GM21529 (cell line): ENCODE measurements around the gene EVA1A.

Experiments used
- ATAC-seq: cut with Tn5 transposase; IDR thresholded peaks from one replicate; pipeline ENCODE4 v1.9.1; 2021; ENCODE audit not compliant: unreplicated experiment

Gene EVA1A

DNA sequence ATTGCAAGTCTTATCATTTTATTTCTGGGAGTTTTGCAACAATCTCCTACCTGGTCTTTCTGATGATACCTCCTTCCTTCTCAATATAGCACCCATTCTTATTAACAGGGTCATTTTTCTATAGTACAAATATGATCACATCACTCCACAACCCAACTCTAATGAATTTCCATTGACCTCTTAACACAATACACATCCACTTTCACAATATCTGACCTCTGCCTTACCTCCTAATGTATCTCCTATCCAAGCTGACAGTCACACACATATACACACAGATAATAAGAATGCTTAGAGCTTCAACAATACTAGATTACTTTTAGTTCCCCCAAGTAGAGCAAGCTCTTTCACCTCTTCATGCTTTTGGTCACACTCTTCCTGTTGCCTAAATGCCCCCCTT, 40.9 kb downstream of the EVA1A start:
- ATAC-seq = no peak

DNA sequence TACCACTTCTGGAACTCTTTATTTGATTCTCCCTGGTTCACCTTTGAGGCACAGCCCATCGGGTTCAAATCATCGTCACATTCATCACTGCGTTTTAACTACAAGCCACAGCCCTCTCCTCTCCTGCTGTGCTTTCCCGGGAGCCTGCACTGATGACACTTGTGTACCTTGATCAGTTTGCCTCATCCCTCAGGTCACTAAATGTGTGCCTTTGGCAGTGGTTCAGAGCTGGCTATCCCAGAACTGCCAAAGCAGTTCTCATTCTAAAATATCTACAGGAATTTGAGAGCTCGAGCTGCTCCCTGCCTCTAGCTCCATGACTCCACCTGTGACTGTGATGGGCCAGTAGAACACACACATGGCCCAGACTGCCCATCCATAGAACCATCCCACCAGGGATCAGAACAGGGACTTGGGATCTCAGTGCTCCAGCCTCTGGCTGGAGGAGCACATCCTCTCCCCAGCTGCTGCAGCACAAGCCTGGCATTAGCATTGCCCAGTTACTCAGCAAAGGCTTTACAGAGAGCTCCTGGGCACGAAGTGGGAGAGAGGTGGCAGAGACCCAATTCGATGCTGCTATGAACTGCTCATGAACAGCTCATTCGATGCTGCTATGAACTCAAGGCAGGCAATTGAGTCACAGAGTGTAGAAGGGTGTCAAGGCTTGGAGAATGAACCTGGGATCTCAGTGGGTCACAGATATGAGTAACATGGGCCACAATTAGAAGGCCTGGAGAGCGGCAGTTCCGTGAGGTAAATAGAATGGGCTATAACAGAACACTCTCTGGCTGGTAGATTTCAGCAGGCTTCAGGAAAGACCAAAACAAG, 41.9 kb downstream of the EVA1A start:
- ATAC-seq = no peak

DNA sequence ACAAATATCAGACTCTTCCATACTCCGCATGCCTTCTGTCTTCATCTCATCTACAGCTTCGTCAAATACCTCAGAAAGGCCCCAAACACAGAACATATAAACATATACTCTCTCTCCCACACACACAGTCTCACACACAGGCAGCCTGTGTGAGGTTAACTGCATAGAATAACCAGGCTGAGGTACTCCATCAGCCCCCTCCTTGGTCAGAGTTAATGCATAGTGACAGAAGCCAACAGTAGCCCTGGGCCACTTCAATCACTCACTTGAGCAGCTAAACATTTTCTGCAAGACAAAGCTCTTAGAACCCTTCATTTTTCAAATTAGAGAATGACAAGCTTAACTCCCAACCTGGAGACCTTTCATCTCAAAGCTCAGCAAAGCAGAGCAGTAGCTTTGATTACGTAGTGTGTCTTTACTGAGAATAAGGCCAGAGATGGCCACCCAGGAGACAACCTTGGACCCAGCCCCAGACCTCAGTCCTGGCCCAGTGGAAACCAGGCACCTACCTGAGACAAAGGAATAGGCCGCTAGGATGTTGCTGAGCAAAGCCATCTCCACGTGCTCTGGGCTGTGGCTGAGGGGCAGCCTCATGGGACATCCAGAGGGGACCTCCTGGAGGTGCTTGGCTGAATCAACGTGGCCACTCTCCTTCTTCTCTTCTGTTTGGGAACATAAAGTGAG, 43.0 kb downstream of the EVA1A start:
- no peak for ATAC-seq

DNA sequence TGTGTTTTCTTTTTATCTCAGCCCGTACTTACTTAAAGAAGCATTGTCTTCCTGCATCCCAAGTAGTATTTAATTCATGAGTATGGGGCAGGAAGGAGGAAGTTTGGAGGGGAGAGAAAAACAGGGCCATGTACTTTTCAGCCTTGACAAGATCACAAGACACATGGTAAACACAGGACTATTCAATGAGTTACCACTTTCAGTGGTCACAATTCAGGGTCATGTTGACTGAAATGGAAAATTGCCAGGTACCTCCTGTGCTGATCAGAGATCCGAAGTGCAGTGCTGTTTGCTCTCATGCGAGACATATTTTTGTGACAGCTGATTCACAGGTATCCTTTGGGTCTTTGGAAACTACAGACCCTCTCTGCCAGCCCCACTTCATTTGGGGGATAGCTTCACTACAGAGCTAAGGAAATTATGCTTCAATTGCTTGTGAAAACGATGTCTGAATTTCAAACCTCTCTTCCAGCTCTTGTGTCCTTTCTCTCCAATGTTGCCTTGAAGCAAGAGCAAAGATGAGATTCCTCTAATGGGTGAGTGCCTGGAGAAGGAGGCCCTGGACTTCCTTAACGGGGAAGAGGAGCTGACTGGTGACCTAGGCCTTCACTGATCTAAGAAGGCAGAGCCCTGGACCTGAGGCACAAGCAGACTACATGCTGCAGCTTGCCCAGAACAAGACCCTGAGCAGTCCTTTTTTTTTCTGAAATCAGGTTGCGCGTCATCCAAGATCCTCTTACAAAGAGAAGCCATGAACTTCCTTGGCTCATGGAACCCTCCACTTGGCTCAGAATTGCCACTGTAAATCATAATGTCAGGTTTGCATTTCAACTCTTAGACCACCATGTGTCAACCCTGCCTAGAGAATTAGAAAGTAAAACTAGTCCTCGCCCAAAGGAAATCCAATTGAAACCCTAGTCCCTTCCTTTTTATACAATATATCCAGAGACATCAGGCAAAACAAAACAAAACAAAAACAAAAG, 44.1 kb downstream of the EVA1A start:
- no peak for ATAC-seq

DNA sequence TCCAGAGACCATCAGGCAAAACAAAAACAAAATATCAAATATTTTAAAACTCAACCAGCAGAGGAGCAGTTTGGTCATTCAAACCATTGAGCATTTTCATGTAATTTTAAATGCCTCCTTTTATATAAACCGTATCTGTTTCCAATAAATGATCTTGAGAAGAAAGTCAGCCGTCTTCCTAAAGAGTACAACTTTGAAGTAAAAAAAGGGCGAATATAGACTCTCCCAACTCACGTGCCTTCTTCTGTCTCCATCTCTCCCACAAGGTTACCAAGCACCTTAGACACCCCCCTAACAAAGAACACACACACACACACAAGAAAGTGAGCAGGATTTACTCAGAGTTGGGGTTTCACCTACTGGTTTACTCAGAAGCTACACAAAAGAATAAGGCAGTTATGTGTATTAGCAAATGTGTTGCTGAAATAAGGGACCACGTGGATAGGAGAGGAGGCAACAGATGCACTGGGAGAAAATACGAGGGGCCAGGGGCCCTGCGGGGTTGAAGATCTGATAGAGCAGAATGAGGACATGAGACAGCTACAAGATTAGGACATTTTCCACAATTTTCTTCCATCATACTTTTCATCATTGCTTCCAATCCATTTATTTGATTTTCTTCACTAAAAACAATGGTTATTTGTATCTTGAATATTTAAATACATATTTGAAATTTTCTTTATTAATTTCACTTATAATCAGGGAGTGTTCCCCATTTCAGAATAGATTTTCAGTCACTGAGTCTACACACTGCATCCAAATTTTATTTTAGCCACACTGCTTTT, 45.0 kb downstream of the EVA1A start:
- no peak for ATAC-seq

DNA sequence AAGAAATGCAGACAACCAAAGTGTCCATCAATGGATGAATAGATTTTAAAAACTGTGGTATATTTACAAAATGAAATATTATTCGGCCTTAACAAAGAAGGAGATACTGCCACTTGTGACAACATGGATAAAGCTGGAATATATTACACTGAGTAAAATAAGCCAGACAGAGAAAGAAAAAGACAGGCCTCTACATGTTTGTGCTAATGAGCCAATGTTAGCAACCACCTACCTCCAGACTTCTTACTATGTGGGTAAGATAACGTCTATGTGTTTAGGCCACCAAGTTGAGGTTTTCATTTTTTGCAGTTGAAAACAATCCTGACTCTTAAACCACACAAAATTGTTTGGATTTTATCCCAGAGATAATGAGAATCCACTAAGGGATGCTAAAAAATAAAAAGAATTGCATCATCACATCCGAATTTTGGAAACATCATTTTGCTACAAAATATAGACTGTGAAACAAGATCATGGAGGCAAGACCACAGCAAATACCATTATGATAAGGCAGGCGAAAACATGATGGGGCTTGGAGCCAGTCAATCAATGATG, 47.0 kb downstream of the EVA1A start:
- no peak for ATAC-seq

DNA sequence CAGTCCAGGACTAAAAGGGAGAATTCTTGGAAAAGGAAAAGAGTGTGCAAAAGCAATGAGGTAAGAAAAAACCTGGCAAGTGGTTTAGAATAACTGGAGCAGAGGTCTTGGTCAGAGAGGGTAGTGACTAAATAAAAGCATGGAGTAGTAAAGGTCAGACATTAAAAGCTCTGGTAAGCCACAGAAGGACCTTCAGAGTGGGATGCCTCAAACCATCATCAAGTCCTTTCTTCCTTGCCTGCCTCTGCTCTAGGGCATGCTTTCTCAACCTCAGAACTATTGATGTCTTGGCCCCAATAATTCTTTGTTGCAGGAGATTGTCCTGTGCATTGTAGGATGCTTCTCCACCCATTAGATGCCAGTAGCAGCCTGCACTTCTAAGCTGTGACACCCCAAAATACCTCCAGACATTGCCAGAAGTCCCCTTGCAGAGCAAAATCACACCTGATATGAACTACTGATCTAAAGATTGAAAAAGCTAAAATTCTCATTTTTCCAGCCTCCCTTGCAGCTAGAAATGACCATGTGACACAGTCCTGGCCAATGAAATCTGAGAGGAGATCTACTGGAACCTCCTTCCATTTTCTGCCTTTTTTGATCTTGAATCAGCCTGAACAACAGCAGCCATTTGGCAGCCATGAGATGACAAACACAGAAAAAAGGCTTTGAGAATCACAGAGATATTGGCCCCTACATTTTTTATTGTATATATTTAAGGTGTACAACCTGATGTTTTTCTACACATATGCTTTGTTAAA, 48.1 kb downstream of the EVA1A start:
- ATAC-seq = no peak

DNA sequence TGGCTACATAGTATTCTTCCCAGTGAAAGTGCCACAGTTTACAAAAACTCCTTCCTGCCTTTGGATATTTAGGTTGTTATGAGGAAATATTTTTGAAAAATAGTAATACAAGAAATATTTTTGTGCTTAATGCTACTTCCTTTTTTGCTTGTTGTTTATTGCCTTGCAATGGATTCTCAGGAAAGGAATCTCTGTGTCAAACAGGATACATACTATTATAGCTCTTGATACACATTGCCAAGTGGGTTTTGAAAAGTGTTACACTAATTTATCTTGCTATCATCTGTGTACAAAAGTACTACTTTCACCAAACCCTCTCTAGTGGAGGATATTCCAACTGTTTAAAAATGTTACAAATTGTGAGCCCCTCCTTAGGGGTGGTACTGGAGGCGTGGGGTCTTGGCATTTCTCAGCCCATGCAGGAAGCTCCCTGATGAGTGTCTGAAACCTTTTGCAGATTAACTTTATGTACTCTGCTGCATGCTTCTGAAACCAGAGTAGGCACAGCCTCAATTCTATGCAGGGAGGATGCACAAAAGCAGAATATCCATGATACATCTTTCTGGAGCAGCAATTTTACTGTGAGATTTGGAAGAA, 54.5 kb downstream of the EVA1A start:
- ATAC-seq = no peak

DNA sequence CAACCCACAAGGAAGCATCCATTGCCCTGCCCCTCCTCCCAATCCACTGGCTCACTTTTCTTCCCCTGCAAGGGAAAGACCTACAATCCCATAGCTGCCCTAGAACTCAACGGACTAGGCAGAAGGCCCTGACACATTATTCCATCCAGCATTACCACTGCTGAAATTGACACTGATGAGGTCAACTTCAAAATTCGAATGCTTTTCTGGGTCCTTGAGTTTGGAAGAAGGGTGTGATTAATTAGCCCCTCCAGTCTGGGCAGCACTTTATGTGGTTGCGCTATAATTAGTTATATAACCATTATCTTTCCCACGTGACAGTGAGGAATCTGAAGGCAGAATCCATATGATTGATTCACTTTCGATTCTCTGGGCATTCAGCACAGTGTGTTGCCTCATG, 55.7 kb downstream of the EVA1A start:
- ATAC-seq = no peak

DNA sequence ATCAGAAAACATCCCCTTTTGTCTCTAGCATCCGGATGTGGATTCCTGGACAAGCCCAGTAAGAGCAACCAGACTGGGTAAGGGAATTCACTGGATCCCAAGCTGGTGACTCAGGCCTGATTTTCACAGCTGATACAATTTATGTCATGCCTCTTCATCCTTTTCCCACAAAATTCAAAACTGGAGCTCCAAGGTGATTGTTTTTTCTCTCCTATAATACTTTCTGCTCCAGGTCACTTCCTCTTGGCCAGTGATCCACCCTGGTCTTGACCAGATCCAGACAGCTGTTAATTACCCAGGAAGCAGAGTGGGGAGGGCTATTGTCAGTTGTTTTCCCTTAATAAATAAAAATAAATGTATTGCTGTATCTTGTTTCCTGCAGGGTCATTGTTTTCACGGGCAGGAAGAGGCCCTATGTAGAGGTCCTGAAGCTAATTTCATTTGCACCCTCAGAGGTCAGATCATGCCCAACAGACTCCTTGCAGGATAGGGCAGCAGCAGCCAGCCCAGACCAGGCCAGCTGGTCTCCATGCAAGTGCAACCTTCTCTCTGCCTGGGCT, 57.6 kb downstream of the EVA1A start:
- no peak for ATAC-seq

DNA sequence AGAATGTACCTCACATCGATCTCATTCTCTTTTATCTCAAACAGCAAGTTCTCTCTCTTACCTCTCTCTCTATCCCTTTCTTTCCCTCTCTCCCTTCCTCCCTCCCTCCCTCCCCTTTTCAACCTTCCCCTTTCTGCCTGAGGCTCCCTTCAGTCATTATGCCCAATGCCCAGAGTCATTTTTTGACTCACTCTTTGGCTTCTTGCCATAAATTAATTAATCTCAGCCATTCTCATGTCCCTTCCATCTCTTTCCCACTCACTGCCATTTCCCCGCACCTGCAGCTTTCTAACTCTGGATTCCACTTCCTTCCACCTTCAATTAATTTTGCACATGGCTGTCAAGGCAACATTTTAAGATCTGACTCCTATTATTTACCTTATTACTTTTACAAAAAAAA, 60.1 kb downstream of the EVA1A start:
- ATAC-seq = no peak

DNA sequence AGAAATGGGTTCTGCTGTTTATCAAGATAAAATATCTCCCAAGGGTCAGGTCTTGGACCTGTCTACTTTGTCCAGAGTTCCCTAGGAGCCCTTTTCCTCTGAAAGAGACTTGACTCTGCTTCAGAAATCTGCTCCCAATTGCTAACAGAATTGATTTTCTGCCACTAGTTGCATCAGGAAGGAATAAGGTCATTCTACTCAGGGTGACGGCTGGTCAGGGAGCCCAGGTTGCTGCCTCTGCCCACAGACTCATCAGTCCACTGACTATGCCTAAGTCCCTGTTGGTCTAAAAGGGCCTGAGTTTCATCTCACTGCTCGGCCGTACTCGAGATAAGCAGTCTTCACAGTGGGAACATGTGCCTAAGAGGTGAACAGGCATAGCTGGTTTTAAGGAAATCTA, 61.2 kb downstream of the EVA1A start:
- no peak for ATAC-seq

DNA sequence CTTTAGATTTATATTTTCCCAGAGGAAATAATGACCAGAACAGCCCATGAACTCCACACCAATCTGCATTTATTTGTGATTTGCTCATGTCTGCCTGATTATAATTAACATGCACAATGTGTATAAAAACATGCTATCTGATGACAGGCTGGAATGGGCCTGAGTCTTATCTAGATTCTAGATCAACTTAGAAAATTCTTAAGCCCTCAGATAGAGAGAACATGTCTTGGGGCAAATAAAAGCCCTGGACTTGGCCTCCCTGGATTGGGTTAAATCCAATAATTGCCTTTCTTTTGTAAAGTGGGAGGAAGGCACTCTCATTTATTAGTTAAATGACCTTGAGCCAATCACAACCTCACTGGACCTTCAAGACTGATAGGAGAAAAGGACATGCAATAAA, 61.8 kb downstream of the EVA1A start:
- ATAC-seq = no peak

DNA sequence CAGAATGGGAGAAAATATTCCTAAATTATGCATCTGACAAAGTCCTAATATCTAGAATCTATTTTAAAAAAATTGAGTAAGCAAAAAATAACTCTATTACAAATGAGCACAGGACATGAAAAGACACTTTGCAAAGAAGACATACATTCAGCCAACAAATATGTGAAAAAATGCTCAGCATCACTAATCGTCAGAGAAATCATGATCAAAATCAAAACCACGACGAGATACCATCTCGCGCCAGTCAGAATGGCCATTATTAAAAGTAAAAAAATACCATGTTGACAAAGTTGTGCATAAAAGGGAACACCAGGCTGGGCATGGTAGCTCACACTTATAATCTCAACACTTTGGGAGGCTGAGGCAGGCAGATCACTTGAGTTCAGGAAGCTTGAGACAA, 63.5 kb downstream of the EVA1A start:
- no peak for ATAC-seq

DNA sequence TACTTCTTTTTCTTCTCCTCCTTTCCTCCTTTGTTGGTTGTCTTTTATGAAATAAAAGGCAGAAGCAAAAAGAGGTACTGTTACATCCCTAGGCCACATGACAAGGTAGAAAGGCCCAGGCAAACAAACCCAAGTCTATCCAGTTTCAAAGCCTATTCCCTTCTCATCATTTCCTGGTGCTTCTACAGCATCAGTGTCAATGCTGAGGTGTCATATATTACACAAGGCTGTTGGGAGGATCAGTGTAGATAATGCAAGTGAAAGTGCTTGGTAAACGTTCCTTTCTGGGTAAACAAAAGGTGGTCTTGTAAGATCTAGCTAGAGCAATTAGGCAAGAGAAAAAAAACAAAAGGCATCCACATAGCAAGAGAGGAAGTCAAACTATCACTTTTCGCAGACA, 64.9 kb downstream of the EVA1A start:
- no peak for ATAC-seq

DNA sequence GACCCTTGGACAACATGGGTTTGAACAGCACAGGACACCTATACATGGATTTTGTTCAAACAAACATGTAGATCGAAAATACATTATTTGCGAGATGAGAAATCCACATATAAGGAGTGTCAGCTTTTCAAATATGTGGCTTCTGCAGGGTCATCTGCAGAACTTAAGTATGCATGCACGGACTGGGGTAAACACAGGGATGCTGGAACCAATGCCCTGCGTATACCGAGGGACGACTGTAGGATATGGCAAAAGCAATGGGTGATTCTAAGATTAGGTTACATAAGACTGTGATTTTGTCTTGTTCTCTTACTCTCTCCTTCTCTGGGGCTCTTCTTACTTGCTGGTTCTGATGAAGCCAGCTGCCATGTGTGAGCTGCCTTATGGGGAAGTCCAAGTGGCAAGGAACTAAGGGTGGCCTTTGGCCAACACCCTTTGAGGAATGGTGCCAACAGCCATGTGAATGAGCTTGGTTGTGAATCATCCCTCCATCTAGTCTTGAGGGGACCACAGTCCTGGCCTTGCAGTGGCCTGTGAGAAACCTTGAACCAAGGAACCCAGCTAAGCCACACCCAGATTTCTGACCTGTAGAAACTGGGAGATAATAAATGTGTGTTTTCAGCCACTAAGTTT, 66.5 kb downstream of the EVA1A start:
- ATAC-seq = no peak

DNA sequence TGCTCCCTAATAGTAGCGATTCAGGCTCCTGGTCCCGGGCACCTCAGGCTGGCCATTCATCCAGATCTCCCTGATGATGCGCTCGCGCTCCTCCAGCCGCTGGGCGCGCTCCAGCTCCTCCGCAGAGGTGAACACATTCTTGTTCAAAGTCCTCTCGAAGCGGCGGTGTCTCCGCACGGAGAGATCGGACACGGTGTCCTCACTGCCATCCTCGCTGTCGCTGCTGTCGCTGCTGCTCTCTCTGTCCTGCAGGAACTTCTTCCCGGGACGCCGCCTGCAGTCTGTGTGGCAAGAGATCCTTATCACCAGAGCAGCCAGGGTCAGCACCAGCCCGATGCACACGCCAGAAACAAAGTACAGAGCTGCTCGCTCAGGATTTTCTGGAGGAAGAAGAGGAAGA, 67.5 kb downstream of the EVA1A start:
- ATAC-seq = no peak

DNA sequence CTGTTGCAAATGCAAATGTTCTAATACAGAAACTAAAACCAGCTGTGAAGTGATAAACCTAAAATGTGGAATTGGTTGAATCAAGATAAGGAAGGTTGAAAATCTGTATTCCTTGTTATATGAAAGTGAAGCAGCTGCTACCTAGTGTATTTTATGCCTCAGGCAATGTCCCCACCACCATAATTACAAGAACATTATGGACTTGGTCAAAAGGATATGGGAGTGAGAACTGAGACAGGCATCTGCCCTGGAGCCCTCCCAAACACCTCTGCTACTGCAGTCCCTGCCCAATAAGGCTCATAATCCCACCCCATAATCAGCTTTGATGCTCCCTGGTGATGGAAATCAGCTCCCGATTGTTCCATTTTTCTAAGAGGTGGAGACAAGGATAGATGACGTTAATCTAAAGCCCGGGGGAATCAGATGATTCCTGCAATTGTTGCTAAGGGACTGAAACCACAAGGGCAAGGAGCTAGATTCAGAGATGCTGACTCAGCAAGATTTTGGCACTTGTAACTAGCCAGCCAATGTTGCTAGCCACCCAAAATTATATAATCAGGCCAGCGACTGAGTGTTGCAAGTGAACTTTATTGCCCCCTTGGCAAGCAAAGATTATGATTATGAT, 69.5 kb downstream of the EVA1A start:
- ATAC-seq = no peak
